Measurements from ENCODE around the gene RAB11FIP3.

DNA sequence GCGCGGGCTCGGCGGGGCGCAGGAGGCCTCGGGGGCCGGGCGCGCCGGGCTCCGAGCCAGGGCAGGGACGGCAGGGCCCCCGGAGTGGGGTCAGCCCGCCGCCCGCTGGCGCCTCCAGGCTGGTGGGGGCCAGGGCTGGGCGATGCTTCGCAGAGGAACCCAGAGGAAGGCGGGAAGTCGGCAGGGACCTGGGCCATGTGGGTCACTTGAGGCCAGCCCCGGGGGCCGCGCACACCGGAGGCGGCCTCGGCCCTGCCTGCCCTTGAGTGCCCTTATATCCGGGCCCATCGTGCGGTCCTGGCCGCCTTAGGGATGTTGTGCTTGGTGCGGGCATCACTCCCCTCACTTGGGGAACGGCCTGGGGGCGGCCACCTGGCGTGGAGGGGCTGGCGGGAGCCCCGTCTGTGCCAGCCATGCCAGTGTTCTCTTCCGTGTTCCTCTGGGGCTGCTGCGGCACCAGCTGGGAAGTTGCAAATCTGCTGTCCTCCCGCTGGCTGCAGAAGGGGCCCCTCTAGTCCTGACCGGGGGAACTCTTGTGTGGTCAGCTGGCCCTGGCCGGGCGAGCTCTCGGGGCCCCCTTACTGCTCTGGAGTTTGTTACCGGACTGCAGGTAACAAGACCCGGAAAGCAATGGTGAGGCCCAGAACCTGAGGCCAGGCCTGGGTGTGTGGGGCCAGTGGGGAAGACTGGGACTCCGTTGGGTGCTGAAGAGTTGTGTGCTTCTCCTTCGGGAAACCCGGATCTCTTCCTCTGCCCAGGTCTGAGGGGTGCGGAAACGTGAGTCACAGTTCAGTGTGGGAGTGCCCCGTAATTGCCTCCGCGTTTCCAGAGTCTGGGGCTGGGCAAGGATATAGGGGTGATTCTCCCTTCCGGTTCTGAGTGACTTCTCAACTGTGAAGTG, 102.9 kb downstream of the RAB11FIP3 start:
- TF ChIP-seq CTCF (conservative IDR thresholded peaks at IDR 0.05), result no peak
- TF ChIP-seq ZFX (IDR thresholded peaks at IDR 0.05), result peak; percentile 86

Measured in C4-2B (cell line).